ENCODE measurements around the gene MPIG6B.
"Not testable (repeated sequence)": the region's sequence is repeated elsewhere in the genome, so short reads cannot be mapped to it uniquely, and the experiment has no call there.

The MPIG6B gene

DNA sequence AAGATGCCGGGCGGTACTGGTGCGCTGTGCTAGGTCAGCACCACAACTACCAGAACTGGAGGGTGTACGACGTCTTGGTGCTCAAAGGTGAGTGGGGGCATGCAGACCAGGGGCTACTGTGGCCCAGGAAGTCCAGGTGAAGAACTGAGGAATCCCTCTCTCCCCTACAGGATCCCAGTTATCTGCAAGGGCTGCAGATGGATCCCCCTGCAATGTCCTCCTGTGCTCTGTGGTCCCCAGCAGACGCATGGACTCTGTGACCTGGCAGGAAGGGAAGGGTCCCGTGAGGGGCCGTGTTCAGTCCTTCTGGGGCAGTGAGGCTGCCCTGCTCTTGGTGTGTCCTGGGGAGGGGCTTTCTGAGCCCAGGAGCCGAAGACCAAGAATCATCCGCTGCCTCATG lies 15.5 kb upstream of the MPIG6B start:
- no peak overlapping the region for H3K4me3 ChIP-seq (ENCODE audit: control insufficient read depth, low read depth, low read length)
- no peak for TF ChIP-seq CTCF (IDR thresholded peaks at IDR 0.05; ENCODE audit: control insufficient read depth, insufficient read depth, low read depth, low read length, missing control alignments)
- no peak for DNase-seq (ENCODE audit: low read depth)

DNA sequence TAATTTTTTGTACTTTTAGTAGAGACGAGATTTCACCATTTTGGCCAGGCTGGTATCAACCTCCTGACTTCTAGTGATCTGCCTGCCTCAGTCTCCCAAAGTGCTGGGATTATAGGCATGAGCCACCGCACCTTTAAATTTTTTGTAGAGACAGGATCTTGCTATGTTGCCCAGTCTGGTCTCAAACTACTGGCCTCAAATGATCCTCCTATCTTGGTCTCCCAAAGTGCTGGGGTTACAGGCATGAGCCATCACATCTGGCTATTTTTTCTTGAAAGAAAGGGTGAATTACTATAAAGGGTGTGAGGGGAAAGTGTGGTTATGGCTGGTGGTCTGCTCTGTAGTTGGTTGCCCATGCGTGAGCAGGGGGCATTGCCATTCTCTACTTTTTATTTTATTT lies 14.9 kb upstream of the MPIG6B start:
- H3K4me3 ChIP-seq (ENCODE audit: control insufficient read depth, low read depth, low read length), result no peak overlapping the region
- TF ChIP-seq CTCF (IDR thresholded peaks at IDR 0.05; ENCODE audit: control insufficient read depth, insufficient read depth, low read depth, low read length, missing control alignments), result no peak
- no peak for DNase-seq (ENCODE audit: low read depth)

DNA sequence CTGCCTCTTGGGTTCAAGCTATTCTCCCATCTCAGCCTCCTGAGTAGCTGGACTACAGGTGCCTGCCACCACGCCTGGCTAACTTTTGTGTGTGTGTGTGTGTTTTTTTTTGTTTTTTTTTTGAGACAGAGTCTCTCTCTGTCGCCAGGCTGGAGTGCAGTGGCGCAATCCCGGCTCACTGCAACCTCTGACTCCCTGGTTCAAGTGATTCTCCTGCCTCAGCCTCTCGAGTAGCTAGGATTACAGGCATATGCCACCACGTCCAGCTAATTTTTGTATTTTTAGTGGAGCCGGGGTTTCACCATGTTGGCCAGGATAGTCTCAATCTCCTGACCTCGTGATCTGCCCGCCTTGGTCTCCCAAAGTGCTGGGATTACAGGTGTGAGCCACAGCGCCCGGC lies 14.0 kb upstream of the MPIG6B start:
- not testable (repeated sequence) for DNase-seq (ENCODE audit: low read depth); H3K4me3 ChIP-seq (ENCODE audit: control insufficient read depth, low read depth, low read length)

DNA sequence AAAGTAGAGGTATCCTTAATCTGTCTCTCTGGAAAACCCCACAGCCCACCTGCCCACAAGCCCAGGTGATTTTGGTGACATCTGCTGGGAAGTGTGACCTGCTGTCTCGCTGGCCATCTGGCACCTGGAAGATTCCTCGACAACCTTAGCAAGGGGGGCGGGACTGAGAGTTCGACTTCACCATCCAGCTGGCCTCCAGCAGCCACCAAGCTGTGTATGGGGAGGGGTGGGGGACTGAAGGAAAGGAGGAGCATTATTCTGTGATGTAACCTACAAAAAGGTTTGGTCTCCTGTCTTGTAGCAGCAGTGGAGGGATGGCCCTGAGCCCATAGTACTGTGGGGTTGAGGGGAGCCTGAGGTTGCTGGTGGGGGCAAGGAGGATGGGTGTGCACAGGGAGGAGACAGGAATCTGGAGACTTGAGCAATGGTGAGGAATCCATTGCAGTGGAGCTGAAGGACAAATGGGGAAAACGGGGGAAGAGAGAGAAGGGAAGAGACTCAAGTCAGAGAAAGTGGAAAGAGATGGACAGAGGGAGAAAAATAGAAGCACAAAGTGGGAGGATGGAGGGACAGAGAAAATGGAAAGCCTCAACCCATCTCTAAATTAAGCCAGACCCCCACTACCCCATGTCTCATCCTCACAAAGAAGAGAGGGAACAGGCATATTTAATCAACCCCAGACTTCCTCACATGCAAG lies 12.5 kb upstream of the MPIG6B start:
- H3K4me3 ChIP-seq (ENCODE audit: control insufficient read depth, low read depth, low read length), result no peak overlapping the region
- no peak for DNase-seq (ENCODE audit: low read depth)
- no peak for TF ChIP-seq CTCF (IDR thresholded peaks at IDR 0.05; ENCODE audit: control insufficient read depth, insufficient read depth, low read depth, low read length, missing control alignments)

DNA sequence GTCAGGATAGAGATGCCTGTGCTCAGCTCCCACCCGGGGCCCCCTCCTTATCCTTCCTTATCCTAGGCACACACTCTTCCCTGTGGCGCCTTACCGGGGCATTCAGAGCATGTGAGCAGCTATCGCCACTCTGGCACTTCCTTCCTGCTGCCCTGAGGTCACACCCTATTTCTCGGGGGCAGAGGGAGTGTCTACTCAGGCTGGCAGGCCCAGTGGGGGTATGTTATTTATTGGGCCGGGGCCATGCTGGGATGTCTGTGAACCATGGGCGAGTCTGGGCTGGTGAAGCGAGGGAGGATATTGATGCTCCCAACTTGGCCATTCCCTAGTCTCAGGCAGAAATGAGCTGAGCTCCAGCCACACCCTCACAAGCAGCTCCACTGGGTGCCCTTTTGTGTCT lies 11.9 kb upstream of the MPIG6B start:
- H3K4me3 ChIP-seq (ENCODE audit: control insufficient read depth, low read depth, low read length), result no peak overlapping the region
- no peak for TF ChIP-seq CTCF (IDR thresholded peaks at IDR 0.05; ENCODE audit: control insufficient read depth, insufficient read depth, low read depth, low read length, missing control alignments)
- DNase-seq (ENCODE audit: low read depth), result no peak

DNA sequence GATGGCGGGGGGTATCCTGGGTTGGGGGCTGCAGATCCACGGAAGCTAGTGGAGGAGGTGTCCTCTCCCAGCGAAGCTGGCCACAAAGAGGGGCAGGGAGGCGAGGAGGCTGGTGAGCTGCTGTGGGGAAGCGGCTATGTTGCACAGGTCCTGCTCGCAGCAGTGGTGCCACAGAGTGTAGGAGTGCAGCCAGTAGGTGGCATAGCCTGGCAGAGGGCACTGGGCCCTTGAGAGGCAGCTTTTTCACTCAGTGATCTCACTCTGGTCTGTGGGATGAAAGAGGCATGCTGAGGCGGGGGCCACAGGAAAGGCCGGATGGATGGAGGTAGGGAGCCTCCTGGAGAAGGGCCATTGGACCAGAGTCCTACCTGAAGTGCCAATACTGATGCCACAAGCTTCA lies 10.9 kb upstream of the MPIG6B start:
- H3K4me3 ChIP-seq (ENCODE audit: control insufficient read depth, low read depth, low read length), result no peak overlapping the region
- TF ChIP-seq CTCF (IDR thresholded peaks at IDR 0.05; ENCODE audit: control insufficient read depth, insufficient read depth, low read depth, low read length, missing control alignments), result peak; percentile 36
- no peak for DNase-seq (ENCODE audit: low read depth)

DNA sequence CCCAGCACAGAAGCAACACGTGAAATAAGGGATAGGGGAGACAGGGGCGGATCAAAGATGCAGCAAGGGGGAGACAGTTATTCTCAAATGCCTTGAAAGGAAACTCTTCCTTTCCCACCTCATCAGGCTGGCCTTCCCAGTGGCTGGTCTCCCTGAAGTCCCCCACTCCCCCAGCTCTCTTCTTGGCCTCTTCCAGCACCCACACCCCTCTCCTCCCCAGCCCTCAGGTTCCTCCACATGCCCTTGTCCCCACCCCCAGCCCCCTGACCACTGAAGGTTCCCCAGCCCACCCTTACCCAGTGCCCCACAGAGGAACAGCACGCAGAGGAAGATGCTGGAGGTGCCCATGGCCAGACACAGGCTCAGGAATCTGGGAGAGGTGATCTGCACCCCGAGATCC lies 9.7 kb upstream of the MPIG6B start:
- no peak for DNase-seq (ENCODE audit: low read depth)
- no peak overlapping the region for H3K4me3 ChIP-seq (ENCODE audit: control insufficient read depth, low read depth, low read length)
- no peak for TF ChIP-seq CTCF (IDR thresholded peaks at IDR 0.05; ENCODE audit: control insufficient read depth, insufficient read depth, low read depth, low read length, missing control alignments)
